Measurements from ENCODE around the gene NR3C2.

DNA sequence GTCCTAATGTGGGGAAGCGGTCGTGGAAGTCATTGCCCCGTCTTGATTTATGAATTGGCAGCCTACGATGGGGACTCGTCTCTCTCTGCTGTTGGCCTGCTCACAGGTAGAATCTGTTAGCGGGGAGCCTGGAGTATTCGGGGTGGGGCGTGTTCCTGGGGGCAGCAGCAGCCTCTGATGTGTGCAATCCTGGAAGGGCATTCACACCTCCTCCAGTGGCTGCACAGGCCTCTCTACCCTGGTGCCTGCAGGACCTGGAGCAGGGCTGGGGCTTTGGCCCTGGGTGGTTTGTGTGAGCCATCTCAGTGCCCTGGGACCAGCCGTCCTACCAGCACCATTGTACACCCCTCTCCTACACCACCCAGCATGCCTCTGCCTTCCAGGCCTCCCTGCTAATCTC, 369.4 kb downstream of the NR3C2 start:
- TF ChIP-seq, protein P1, sequence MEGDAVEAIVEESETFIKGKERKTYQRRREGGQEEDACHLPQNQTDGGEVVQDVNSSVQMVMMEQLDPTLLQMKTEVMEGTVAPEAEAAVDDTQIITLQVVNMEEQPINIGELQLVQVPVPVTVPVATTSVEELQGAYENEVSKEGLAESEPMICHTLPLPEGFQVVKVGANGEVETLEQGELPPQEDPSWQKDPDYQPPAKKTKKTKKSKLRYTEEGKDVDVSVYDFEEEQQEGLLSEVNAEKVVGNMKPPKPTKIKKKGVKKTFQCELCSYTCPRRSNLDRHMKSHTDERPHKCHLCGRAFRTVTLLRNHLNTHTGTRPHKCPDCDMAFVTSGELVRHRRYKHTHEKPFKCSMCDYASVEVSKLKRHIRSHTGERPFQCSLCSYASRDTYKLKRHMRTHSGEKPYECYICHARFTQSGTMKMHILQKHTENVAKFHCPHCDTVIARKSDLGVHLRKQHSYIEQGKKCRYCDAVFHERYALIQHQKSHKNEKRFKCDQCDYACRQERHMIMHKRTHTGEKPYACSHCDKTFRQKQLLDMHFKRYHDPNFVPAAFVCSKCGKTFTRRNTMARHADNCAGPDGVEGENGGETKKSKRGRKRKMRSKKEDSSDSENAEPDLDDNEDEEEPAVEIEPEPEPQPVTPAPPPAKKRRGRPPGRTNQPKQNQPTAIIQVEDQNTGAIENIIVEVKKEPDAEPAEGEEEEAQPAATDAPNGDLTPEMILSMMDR (conservative IDR thresholded peaks at IDR 0.05; ENCODE audit: low read length), result no peak
- TF ChIP-seq EZH2phosphoT487 (IDR thresholded peaks at IDR 0.05; ENCODE audit: borderline replicate concordance, low read depth, low read length), result no peak

Measured in OCI-LY7 (cell line).